ENCODE data around the gene TMED7. TPM values are rescaled to one million over a fixed set of nuclear protein-coding genes. Genes with fewer than 3 reads are reported as not detected.

The TMED7 gene
- total RNA-seq, 1 experiment from 2014 or later, result 71.5 TPM

DNA sequence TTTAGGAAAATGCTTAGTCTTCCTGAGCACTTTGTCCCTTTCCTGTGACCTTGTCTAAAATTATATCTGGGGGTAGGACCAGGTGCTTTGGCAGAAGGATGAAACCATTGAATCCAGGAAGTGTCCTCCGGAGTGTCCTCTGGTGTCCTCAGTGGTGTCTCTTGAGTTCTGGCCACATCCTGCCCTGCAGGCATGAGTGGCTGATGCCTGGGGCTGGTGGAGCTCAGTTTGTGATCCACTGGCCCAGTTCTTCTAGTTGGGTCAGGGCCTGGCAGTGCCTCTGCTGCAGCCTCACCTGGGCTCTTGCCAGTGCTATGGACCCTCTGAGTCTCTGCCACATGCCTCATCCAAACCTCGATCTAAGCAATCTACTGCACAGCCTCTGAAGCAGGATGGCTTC is 14.4 kb upstream of the TMED7 start:
- H3K27ac Mint-ChIP-seq (ENCODE audit: unreplicated experiment), result no peak overlapping the region
- intact Hi-C loops (cut with micrococcal nuclease; ENCODE audit: unreplicated experiment), result no loop called here
- H3K4me3 ChIP-seq (ENCODE audit: low read depth, low read length), result no peak overlapping the region
- H3K27me3 Mint-ChIP-seq (ENCODE audit: insufficient read depth, unreplicated experiment), result peaks cover 15% of the 10 kb centered on the region
- H3K4me1 Mint-ChIP-seq (ENCODE audit: low read depth, unreplicated experiment), result no peaks in the 10 kb centered on the region
- H3K4me1 ChIP-seq, result no peaks in the 10 kb centered on the region
- TF ChIP-seq, protein P1, sequence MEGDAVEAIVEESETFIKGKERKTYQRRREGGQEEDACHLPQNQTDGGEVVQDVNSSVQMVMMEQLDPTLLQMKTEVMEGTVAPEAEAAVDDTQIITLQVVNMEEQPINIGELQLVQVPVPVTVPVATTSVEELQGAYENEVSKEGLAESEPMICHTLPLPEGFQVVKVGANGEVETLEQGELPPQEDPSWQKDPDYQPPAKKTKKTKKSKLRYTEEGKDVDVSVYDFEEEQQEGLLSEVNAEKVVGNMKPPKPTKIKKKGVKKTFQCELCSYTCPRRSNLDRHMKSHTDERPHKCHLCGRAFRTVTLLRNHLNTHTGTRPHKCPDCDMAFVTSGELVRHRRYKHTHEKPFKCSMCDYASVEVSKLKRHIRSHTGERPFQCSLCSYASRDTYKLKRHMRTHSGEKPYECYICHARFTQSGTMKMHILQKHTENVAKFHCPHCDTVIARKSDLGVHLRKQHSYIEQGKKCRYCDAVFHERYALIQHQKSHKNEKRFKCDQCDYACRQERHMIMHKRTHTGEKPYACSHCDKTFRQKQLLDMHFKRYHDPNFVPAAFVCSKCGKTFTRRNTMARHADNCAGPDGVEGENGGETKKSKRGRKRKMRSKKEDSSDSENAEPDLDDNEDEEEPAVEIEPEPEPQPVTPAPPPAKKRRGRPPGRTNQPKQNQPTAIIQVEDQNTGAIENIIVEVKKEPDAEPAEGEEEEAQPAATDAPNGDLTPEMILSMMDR (IDR thresholded peaks at IDR 0.05; ENCODE audit: insufficient read depth in 1 of 2, low read depth in 1 of 2, low read length in 1 of 2, severe bottlenecking in 1 of 2, unreplicated experiment in 1 of 2), result no peak
- no peak overlapping the region for H3K4me3 Mint-ChIP-seq (ENCODE audit: unreplicated experiment)
- ChIA-PET CTCF (no interaction called here), POLR2A (no interaction called here)
- no peaks in the 10 kb centered on the region; the same call in 1 of the 2 replicates for H3K36me3 ChIP-seq (ENCODE audit: control insufficient read depth, insufficient read depth, low read length)
- H3K36me3 Mint-ChIP-seq (ENCODE audit: insufficient read depth, unreplicated experiment), result no peaks in the 10 kb centered on the region
- H3K9me3 ChIP-seq, result no peaks in the 10 kb centered on the region
- no peaks in the 10 kb centered on the region; the same call in 1 of the 2 replicates for H3K27me3 ChIP-seq (replicated peaks; ENCODE audit: control insufficient read depth, insufficient read depth, low read length)
- no TSS peak for BruUV-seq (replicated peaks)
- no peaks in the 10 kb centered on the region for H3K9me3 Mint-ChIP-seq (ENCODE audit: unreplicated experiment)
- DNase-seq, result no peak

GRCh38 chr5:115639377-115639776 is 13.5 kb upstream of the TMED7 start:
- Mint-ChIP-seq H3K27me3 (ENCODE audit: insufficient read depth, unreplicated experiment) (peaks cover 10% of the 10 kb centered on the region), H3K27ac (ENCODE audit: unreplicated experiment) (no peak overlapping the region), H3K4me1 (ENCODE audit: low read depth, unreplicated experiment) (no peaks in the 10 kb centered on the region), H3K36me3 (ENCODE audit: insufficient read depth, unreplicated experiment) (no peaks in the 10 kb centered on the region), H3K9me3 (ENCODE audit: unreplicated experiment) (no peaks in the 10 kb centered on the region), H3K4me3 (ENCODE audit: unreplicated experiment) (no peak overlapping the region)
- no peak overlapping the region for H3K4me3 ChIP-seq (ENCODE audit: low read depth, low read length)
- BruUV-seq (replicated peaks), result no TSS peak
- intact Hi-C loops (cut with micrococcal nuclease; ENCODE audit: unreplicated experiment), result no loop called here
- H3K36me3 ChIP-seq (ENCODE audit: control insufficient read depth, insufficient read depth, low read length), result no peaks in the 10 kb centered on the region; the same call in 1 of the 2 replicates
- no peaks in the 10 kb centered on the region for H3K4me1 ChIP-seq
- TF ChIP-seq, protein P1 (IDR thresholded peaks at IDR 0.05; ENCODE audit: insufficient read depth in 1 of 2, low read depth in 1 of 2, low read length in 1 of 2, severe bottlenecking in 1 of 2, unreplicated experiment in 1 of 2), result no peak
- H3K9me3 ChIP-seq, result no peaks in the 10 kb centered on the region
- ChIA-PET POLR2A (no interaction called here), CTCF (no interaction called here)
- H3K27me3 ChIP-seq (replicated peaks; ENCODE audit: control insufficient read depth, insufficient read depth, low read length), result no peaks in the 10 kb centered on the region; the same call in 1 of the 2 replicates
- no peak for DNase-seq

GRCh38 chr5:115637507-115637906 is 11.7 kb upstream of the TMED7 start:
- POLR2A ChIA-PET, result interaction anchor here (0.6 to 0.7 kb wide), 2 partner anchors 216 to 341 kb away, joined by 4 to 7 read pairs; partner anchors contain the start of gene CCDC112
- no peaks in the 10 kb centered on the region for H3K9me3 Mint-ChIP-seq (ENCODE audit: unreplicated experiment)
- no peaks in the 10 kb centered on the region for H3K36me3 Mint-ChIP-seq (ENCODE audit: insufficient read depth, unreplicated experiment)
- no peak overlapping the region for H3K4me3 ChIP-seq (ENCODE audit: low read depth, low read length)
- TF ChIP-seq, protein P1 (IDR thresholded peaks at IDR 0.05; ENCODE audit: insufficient read depth in 1 of 2, low read depth in 1 of 2, low read length in 1 of 2, severe bottlenecking in 1 of 2, unreplicated experiment in 1 of 2), result no peak
- H3K4me1 ChIP-seq, result no peaks in the 10 kb centered on the region
- CTCF ChIA-PET, result no interaction called here
- H3K27me3 Mint-ChIP-seq (ENCODE audit: insufficient read depth, unreplicated experiment), result peaks cover 5% of the 10 kb centered on the region
- no peaks in the 10 kb centered on the region; the same call in 1 of the 2 replicates for H3K36me3 ChIP-seq (ENCODE audit: control insufficient read depth, insufficient read depth, low read length)
- H3K9me3 ChIP-seq, result no peaks in the 10 kb centered on the region
- intact Hi-C loops (cut with micrococcal nuclease; ENCODE audit: unreplicated experiment), result no loop called here
- H3K27me3 ChIP-seq (replicated peaks; ENCODE audit: control insufficient read depth, insufficient read depth, low read length), result no peaks in the 10 kb centered on the region; the same call in 1 of the 2 replicates
- no peak overlapping the region for H3K27ac Mint-ChIP-seq (ENCODE audit: unreplicated experiment)
- H3K4me3 Mint-ChIP-seq (ENCODE audit: unreplicated experiment), result no peak overlapping the region
- DNase-seq, result no peak
- no TSS peak for BruUV-seq (replicated peaks)
- no peaks in the 10 kb centered on the region for H3K4me1 Mint-ChIP-seq (ENCODE audit: low read depth, unreplicated experiment)
